COR-L47 (cell line): Measurements from ENCODE around the gene NDUFA5.

Experiments
- DNase-seq: peaks from one replicate; lab custom pipeline; 2025; lab: John Stamatoyannopoulos, UW

NDUFA5 gene

GRCh38 chr7:123557398-123558288, at the start of gene NDUFA5:
TSS of gene NDUFA5 (minus strand) at chr7:123557818. CDS start at chr7:123557795, 23 bp downstream.
- peak; percentile 99 for DNase-seq

- DNase-seq: no peak
Observed at GRCh38 chr7:123604739-123605138, 47.1 kb upstream of the NDUFA5 start.

- DNase-seq: no peak
Observed at GRCh38 chr7:123602648-123603047, 45.0 kb upstream of the NDUFA5 start.

GRCh38 chr7:123601530-123601929, 43.9 kb upstream of the NDUFA5 start, which contains the start of gene ASB15:
TSS of gene ASB15 (plus strand) at chr7:123601821. CDS start at chr7:123614503, 12,682 bp downstream.
- DNase-seq: peak; percentile 46

- DNase-seq: no peak
Observed at GRCh38 chr7:123600876-123601275, 43.3 kb upstream of the NDUFA5 start.

- DNase-seq: no peak
Observed at GRCh38 chr7:123599766-123600165, 42.1 kb upstream of the NDUFA5 start.

GRCh38 chr7:123598657-123599056, 41.0 kb upstream of the NDUFA5 start:
- DNase-seq: no peak

- peak; percentile 50 for DNase-seq
Observed at GRCh38 chr7:123594813-123595241, 37.2 kb upstream of the NDUFA5 start.

GRCh38 chr7:123588376-123588775, 30.8 kb upstream of the NDUFA5 start:
- no peak for DNase-seq

- DNase-seq: no peak
Observed at GRCh38 chr7:123583821-123584220, 26.2 kb upstream of the NDUFA5 start.

GRCh38 chr7:123581162-123581459, 23.5 kb upstream of the NDUFA5 start:
- no peak for DNase-seq

GRCh38 chr7:123580406-123581161, 23.0 kb upstream of the NDUFA5 start:
- DNase-seq: peak; percentile 58

GRCh38 chr7:123579416-123579815, 21.8 kb upstream of the NDUFA5 start:
- no peak for DNase-seq

GRCh38 chr7:123573896-123574467, 16.4 kb upstream of the NDUFA5 start:
- no peak for DNase-seq

- DNase-seq: no peak
Observed at GRCh38 chr7:123573341-123573740, 15.7 kb upstream of the NDUFA5 start.

GRCh38 chr7:123571684-123572083, 14.1 kb upstream of the NDUFA5 start:
- DNase-seq: no peak

- no peak for DNase-seq
Observed at GRCh38 chr7:123571187-123571586, 13.6 kb upstream of the NDUFA5 start.

GRCh38 chr7:123570390-123571182, 13.0 kb upstream of the NDUFA5 start:
- peak; percentile 1 for DNase-seq

- no peak for DNase-seq
Observed at GRCh38 chr7:123569352-123570010, 11.9 kb upstream of the NDUFA5 start.

- no peak for DNase-seq
Observed at GRCh38 chr7:123562121-123562520, 4.5 kb upstream of the NDUFA5 start.

- no peak for DNase-seq
Observed at GRCh38 chr7:123558289-123558874, 764 bp upstream of the NDUFA5 start.
